GM21619 (cell line): Measurements from ENCODE around the gene KCNS3.
A peak's percentile ranks its signal among the peaks of the same experiment; 100 is the strongest.
"Not testable (repeated sequence)": the region's sequence is repeated elsewhere in the genome, so short reads cannot be mapped to it uniquely, and the experiment has no call there.

Source experiments
- ATAC-seq: cut with Tn5 transposase; IDR thresholded peaks from one replicate; pipeline ENCODE4 v1.9.1; 2021; ENCODE audit not compliant: unreplicated experiment

The KCNS3 gene

GRCh38 chr2:17940091-17940630 is 61.7 kb downstream of the KCNS3 start:
- no peak for ATAC-seq

- no peak for ATAC-seq
Observed at GRCh38 chr2:17943444-17943843, 65.0 kb downstream of the KCNS3 start.

DNA sequence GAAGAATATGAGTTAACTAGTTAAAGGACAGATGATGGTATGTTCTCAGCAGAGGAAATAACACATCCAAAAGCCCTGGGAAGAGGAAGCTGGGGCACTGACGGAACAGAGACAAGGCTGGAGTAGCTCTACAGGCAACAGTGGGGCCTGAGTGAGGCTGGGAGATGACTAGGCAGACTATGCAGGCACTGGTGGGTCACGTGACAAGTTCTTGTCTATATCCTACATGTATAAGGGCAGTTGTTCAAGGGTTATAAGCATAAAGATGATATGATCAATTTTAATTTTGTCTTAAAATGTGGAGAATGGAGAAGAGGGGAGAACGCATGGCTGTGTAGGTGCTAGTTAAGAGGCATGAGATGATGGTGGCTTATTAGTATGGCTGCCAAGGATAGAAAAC is 68.6 kb downstream of the KCNS3 start:
- ATAC-seq: no peak

GRCh38 chr2:17950006-17950405 is 71.5 kb downstream of the KCNS3 start:
- no peak for ATAC-seq

- ATAC-seq: no peak
Observed at GRCh38 chr2:17951563-17951962, 73.1 kb downstream of the KCNS3 start.

- no peak for ATAC-seq
Observed at GRCh38 chr2:17958466-17959092, 80.1 kb downstream of the KCNS3 start.

- no peak for ATAC-seq
Observed at GRCh38 chr2:17959356-17959755, 80.9 kb downstream of the KCNS3 start.

DNA sequence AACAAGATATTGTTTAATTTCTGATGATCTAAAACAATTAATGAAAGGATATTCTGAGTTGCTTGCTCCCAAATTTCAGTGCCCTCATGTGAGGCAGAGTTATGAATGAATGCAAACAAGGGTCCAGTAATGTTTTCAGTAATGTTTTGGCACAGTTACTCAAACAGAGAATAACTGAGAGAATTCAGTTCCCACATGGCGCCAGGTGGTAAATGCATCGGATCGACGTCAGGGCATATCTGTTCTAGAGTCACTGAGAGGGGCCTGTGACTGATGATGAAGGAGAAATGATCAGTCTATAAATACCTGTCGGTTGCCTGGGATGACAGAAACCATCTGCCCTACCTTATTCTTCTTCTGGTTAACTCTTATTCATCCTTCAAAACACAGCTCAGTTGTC is 81.4 kb downstream of the KCNS3 start:
- peak; percentile 79 for ATAC-seq

GRCh38 chr2:17960925-17961324 is 82.5 kb downstream of the KCNS3 start:
- no peak for ATAC-seq

DNA sequence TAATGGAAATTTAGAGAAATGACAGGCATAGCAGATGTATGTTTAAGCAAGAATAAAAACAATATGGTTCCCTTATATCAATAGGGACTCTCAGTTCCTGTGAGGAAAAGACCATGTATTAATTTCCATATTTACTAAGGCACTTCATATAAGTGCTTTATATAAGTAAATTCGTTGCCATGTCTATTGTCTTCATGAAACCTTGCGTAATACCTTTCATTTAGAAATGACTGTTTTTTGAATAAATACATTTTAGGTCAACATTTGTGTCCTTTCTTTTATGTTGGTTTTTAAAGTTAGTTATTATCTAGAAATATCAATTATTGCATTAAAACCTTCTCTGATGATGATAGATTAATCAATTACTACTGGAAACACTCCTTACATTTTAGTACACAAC is 83.3 kb downstream of the KCNS3 start:
- no peak for ATAC-seq

GRCh38 chr2:17962876-17963275 is 84.4 kb downstream of the KCNS3 start:
- ATAC-seq: no peak

GRCh38 chr2:17963571-17963970 is 85.1 kb downstream of the KCNS3 start:
- not testable (repeated sequence) for ATAC-seq

- no peak for ATAC-seq
Observed at GRCh38 chr2:17965196-17965595, 86.7 kb downstream of the KCNS3 start.

DNA sequence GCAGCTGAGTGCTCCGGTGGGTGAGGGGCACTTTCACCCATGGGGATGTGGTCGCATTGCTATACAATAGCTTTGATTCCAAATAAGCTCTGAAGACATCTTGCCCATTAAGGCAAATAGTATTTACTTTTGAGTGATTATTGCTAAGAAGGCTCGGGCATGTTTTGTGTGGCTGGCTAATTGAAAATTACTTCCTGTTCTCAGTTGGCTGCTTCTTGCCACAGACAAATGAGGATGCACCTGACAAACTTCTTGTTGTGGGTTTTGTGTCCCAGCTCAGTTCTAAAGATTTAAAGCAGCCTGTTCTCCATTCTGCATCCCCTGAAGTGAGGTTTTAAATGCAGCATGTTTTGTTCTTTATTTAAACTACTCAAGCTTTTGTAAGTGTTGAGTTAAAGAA is 88.3 kb downstream of the KCNS3 start:
- no peak for ATAC-seq

DNA sequence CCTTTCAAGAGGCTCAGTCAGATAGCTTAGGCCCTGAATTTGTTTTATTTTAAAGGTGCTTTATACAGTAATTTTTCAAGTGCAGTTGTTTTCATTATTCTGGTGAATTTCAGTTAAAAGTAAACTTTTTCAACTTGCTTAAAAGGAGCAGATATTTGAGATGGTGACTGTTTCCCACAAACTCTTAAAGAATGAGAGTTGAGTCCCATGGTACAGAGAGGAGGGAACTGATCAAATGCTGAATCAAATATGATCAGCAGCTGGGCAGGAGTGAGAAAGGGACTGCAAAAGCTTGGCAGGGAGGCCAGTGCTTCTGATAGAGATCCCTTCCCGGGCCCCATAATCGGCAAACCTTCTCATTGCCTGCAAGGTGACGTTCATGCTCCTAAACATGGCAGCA is 91.2 kb downstream of the KCNS3 start:
- ATAC-seq: no peak

GRCh38 chr2:17971531-17972125 is 93.2 kb downstream of the KCNS3 start:
- no peak for ATAC-seq

GRCh38 chr2:17972991-17973390 is 94.5 kb downstream of the KCNS3 start:
- no peak for ATAC-seq

DNA sequence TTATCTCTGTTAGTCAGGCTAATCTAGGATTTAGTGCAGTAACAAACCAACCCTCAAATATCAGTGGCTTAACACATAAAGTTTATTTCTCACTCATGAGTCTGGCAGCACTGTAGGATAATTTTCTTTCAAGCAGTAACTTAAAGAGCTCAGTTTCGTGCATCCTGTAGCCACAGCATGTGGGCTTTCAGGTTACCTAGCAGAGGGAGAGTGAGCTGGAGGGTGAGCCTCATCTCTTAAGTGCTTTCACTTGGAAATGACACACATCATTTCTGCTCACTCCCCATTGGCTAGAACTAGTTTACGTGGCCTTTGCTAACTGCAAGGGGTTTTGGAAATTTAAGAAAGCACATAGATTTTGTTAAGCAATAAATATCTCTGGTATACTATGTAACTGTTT is 96.9 kb downstream of the KCNS3 start:
- no peak for ATAC-seq

DNA sequence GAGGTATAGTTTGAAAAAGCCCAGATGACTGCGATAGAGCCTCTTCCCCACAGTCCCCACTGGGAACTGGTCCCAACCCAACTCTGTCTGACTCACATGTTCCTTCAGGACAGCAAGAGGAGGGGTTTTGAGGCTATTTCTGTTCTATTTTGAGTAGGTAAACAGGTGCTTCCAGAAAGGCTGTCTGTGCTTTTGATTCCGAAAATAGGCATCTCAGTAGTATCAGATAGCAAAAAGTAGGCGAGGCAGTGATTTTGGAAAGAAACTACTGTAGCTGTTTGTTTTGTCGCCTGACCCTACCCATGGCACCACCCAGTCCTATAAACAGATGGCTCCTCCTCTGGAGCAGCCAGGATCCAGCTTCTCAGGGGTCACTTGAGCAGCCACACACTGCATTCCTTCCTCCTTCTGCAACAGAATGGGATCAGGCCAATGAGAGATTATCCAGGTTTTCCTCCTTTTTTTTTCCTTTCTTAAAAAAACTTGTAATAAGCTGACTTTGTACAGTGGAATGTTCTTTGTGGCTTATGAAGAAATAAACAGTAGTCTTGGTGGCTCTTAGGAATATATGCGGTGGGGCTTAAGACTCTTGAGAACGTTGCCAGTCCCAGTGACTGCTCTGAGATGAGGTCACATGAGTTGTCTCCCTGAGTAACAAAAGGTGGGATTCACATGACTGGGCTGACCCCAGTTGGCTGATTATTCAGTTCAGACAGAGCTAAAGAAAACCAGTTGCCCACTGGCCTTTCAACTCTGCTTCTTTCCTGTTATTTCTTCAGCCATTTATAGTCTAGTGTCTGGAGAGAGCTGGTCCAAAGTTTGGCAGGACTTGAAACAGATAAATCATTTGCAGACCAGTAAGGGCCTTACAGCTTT is 98.6 kb downstream of the KCNS3 start:
- ATAC-seq: no peak

- ATAC-seq: no peak
Observed at GRCh38 chr2:17979707-17980106, 101.2 kb downstream of the KCNS3 start.

GRCh38 chr2:17981936-17982335 is 103.5 kb downstream of the KCNS3 start:
- no peak for ATAC-seq
